Endothelial cell of hepatic sinusoid (primary cell): ENCODE measurements around the gene NAGPA.
"Not testable (repeated sequence)": the region's sequence is repeated elsewhere in the genome, so short reads cannot be mapped to it uniquely, and the experiment has no call there.

Experiments
- in situ Hi-C: cut with HindIII; loops from 2 replicates; pipeline ENCODE4 v1.10.0; 2017; ENCODE audit warnings: low sequenced_read_pairs

Gene NAGPA

DNA sequence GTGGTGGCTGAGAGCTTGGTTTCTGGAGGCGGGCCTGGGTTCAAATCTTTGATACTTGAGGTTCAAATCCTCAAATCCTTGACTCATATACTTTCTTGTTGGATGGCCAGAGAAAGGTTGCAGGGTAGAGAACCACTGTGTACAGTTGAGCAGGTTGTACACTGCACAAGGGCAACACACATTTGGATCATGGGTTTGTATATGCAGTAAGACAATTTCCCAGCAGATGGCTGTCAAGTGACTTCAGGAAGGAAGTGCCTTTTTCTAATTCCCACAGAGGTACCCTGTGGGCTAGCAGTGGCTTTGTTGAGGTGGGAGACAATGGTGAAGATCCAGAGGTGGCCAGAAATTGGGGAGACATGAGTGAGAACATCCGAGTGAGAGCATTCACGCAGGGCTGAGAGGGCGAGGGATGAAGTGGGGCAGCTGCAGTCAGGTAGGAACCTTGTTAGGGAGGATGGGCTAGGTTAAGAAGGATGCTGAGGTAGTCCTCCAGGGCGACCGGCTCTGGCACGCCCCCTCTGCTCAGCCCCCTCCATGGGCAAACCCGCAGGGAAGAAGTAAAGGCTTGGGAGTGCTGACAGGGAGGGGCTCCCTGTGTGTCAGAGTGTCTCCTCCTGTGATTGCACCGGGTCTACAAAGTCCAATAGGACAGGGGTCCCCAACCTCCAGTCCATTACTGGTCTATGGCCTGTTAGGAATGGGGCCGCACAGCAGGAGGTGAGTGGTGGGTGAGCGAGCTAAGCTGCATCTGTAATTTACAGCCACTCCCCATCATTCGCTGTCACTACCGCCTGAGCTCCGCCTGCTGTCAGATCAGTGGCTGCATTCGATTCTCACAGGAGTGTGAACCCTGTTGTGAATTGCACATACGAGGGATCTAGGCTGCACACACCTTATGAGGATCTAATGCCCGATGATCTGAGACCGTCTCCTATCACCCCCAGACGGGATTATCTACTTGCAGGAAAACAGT is 29.3 kb upstream of the NAGPA start:
- in situ Hi-C loops, result no loop called here

DNA sequence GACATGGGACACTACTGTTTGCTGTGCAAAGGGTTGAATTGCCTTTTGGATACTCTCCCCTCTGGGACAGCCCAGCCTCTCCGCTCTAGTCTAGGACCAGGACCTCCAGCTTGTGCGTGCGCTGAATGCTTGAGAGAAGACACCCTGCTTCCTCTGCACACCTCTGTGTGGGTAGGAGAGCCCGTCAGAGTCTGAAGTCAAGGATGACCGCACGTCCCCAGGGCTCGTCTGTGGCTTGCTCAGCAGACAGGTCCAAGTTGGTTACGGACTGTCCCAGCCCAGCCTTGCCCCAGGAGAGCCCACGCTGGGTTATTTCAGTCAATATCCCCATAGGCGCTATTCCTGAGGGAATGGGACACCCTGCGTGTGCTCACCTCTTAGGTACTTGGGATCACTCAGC is 28.3 kb upstream of the NAGPA start:
- in situ Hi-C loops, result no loop called here

DNA sequence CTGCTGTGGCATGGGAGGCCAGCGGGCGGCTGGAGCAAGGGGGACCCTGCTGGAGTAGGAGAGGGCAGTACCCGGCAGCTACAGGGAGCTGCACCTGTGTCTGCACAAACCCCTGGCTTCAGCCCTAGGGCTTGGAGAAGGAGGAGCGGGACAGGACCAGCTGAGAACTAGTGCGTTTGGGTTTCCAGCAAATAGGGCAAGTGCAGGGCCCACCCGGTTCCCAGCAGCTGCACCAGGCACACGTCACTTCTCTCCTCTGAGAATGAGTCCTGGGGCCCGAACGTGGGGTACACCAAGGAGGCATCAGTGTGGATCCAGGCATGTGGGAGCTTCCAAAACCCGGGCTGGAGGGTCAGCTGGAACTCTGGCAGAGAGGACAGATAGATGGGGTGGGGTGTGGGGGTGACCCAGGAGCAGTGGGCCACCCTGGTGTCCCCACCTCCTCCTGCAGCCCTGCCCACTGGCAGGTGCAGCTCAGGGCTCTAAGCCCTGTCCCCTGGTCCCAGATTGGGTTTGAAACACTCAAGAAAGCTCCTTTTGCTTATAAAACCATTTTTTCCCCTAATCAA is 26.4 kb upstream of the NAGPA start:
- in situ Hi-C loops, result no loop called here

DNA sequence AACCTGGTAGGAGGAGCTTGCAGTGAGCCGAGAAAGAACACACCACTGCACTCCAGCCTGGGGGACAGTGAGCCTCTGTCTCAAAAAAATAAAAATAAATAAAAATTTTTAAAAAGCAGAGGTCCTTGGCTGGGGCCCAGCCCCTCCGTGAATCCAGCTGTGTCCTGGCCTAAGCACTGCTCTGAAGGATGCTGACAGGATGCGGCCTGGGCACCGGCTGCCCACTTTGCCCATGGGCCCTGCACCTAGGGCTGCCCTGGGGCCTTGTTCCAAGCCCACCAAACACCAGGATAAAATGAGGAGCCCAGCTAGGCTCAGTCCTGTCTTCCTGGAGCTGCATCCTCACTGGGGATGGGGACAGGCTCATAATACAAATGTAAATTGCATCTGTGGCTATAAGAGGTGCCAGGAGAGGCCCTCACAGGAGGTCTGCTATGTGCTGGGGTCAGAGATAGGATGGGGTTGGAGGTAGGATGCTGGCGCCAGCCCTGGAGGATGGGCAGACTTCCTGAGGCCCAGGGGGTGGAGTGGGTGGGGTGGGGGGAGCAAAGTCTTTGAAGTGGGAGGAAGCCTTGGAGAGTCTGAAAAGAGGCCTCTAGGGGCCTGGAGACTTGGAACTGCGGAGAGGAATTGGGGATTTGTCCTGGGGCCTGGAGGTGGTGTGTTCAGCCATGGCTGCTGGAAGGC is 25.8 kb upstream of the NAGPA start:
- in situ Hi-C loops, result no loop called here

DNA sequence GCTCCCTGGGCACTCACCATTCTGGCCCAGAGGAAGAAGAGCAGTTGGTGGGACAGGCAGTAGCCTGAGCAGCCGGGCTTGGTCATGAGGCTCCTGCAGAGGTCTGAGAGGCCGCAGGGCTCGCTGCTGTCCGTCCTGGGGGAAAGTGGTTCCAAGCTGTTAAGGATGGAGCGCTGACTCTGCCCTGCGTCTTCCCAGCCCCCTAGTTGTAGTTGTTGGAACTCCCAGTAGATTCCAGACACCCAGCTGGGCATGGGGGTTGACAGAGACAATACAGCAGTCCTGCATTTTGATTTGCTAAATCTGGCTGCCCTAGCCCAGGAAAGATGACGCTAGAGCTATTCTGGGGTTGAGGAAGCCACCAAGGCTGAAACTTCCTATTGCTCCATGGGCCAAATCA is 24.7 kb upstream of the NAGPA start:
- in situ Hi-C loops, result no loop called here

DNA sequence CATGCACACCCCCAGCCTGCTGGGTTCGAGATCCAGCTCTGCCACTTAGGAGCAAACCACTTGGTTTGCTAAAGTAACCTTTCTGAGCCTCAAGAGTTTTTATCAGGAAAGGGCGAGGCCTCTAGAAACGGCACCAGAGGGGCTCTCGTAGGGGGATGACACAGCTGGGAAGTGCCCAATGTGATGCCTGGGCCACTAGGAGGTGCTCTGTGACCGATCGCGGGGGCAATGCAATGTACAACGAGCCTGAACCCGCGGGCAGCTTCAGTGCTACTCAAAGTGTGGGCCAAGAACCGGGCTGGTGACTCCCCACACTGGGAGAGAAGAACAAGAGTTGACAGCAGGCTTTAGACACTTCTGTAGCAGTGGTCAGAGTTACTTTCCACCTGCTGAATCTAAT is 22.6 kb upstream of the NAGPA start:
- in situ Hi-C loops, result no loop called here

DNA sequence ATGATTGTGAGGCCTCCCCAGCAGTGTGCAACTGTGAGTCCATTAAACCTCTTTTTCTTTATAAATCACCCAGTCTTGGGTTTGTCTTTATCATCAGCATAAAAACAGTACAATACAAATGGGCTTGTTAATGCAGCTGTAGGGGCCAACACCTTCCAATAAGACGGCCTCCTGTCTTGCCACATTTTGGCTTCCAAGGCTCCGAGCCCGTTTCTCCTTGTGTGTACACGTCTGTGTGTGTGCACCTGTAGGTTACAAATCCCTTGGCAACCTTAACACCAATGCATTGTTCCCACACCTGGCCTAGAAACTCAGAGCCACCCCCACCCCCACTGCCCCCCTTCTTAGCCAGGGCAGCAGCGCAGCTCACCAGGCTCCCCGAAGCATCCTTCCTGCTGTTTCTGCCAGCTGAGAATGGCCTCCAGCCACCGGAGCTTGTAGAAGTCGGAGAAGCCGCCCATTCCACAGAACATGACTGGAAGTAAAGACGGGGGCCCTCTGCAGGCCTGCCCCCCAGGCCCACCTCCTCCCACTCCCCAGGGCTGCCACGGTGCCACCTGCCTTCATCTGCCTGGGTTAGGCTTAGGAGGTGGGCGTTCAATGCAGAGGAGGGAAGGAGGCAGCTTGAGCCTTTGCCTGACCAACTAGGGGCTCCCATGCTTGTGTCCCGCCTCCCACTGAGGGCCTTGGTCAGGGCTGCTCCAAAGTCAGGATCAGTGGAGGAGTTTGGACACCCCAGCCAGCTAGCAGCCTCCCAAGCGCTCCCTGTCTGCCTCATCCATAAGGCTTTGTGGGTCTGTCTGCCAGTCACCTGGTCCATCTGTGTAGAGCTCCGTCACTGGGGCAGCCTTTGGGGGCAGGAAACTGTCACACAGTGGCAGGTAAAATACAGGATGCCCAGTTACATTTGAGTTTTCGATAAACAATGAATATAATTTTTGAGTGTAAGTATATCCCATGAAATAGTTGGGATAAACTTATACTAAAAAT is 21.4 kb upstream of the NAGPA start:
- in situ Hi-C loops, result no loop called here

DNA sequence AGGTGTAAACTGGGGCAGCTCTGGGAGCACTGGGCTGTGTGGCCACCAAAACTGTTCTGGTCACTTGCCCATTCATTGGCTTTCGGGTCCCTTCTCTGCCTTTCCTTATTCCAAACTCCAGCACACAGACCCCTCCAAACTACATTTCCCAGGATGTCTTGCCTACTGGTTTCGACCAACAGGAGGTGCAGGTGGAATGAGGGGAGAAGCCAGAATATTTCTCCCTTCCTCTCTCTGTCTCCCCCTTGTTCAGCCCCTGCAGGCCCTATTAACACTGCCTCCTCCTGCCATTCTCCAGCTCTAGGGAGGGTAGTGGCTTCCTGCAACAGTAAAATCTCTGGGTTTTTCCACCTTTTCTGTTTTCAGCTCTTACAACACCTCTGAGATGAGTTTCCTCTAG is 13.2 kb upstream of the NAGPA start:
- in situ Hi-C loops, result no loop called here

DNA sequence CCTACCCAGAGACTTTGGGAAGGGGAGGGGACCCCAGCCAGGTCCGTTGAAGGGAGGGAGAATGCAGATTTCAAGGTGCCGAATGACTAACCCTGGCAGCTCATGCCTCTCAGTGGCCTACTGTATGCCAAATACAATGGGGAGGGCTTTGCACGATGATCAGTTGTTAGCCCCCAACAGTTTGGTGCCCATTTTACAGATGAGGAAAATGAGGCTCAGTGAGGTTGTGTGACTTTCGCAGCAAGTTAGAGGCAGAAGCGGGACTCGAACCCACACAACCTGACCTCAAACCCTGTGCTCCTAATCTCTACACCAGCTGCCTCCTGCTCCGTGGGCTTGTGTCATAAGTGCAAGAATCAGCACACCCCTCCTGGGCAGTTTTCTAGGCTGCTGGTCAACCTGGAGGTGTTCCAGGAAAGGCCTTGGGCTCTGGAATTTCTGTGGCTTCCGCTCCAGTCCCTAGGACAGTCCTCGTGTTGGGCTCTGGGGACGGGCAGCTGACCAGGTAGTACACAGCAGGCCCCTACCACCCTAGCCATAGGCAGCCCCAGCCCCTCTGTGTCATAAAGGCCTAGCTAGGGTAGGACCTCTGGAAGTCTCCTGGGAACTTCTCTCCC is 11.9 kb upstream of the NAGPA start:
- in situ Hi-C loops, result no loop called here

DNA sequence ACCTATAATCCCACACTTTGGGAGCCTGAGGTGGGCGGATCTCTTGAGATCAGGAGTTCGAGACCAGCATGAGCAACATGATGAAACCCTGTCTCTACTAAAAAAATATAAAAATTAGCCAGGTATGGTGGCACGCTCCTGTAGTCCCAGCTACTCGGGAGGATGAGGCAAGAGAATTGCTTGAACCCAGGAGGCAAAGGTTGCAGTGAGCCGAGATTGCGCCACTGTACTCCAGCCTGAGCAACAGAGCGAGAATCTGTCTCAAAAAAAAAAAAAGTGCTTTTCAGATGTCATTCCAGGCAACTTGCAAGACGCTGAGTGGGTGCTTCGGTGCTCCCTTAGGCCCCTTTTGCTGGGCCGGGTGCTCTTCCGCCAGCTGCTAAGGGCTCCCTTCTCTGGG is 10.8 kb upstream of the NAGPA start:
- in situ Hi-C loops, result not testable (repeated sequence)

DNA sequence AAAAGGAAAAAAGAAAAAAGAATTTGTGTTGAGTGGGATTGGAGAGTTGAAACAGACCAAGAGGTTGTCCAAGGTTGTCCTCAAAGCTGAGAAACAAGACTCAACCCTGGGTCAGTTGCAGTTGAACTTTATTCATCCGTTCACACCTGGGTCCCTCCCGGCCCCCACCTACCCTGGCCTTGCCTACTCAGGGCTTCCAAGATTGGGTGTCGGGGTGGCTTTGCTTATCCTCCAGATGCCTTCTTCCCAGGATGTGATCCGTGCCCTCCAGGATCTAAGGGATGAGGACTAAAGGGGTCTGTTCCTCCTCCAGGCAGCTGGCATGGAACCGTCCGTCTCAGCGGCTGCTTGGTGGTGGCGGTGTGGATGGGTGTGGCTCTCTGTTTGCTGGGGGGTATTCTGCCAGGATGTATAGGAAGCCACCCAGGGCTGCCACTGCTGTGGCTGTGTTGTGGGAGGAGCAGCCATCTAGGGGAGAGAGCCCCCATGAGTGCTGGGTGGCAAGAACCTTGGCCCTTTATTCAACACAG is 10.3 kb upstream of the NAGPA start:
- in situ Hi-C loops, result no loop called here

DNA sequence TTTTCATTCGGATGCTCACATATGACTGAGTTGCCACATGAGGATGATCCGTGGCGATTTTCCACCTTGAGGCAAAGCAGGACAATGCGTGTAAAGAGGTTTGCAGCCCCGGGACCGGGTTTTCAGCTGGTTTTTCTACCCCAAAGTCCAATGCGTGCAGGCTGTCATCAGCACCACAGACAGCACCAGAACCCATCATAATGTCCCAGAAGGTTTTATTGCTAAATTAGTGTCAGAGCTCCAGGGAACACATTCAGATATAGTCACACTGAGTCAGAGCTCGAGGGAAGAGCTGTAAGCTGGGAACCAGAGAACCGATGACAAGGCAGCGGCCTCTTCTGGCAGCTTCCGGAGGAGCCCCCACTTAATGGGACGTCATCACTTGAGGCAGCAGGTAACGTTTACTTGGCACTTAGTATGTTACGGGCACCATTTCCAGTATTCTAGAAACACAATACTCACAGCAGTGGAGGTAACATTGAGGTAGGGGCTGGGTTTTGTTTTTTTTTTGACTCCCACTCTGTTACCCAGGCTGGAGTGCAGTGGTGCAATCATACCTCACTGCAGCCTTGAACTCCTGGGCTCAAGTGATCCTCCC is 8.9 kb upstream of the NAGPA start:
- in situ Hi-C loops, result no loop called here

DNA sequence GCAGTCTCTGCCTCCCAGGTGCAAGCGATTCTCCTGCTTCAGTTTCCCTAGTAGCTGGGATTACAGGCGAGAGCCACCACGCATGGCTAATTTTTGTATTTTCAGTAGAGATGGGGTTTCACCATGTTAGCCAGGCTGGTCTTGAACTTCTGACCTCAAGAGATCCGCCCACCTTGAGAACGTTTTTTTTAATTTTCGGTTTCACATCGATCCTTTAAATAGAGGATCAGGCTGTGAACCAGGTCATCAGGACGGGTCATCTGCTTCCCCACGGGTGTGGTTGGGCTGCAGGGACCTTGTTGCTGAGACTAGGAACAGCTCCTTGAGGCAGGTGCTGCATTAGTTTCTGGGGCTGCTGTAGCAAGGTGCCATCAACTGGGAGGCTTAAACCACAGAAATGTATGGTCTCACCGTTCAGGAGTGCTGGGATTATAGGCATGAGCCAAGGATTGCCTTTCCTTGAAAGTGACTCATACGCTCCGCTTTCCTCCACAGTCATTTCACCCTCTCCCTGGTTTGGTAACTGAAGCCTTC is 7.9 kb upstream of the NAGPA start:
- in situ Hi-C loops, result no loop called here

DNA sequence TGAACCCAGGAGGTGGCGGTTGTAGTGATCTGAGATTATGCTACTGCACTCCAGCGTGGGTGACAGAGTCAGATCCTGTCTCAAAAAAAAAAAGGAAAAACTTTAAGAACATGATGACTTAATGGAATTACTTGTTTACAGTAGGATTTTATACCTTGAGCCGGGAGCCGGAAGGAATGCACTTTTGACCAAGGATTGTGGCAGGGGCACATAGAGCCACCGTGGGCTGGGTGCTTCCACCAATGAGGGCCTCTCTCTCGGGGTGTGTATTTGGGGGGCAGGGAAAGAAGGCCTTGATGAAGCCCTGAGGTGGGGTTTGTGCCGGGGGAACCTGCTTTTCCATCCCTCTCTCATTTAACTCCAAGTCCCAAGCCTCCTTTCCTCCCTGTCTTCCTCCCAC is 6.7 kb upstream of the NAGPA start:
- in situ Hi-C loops, result no loop called here

DNA sequence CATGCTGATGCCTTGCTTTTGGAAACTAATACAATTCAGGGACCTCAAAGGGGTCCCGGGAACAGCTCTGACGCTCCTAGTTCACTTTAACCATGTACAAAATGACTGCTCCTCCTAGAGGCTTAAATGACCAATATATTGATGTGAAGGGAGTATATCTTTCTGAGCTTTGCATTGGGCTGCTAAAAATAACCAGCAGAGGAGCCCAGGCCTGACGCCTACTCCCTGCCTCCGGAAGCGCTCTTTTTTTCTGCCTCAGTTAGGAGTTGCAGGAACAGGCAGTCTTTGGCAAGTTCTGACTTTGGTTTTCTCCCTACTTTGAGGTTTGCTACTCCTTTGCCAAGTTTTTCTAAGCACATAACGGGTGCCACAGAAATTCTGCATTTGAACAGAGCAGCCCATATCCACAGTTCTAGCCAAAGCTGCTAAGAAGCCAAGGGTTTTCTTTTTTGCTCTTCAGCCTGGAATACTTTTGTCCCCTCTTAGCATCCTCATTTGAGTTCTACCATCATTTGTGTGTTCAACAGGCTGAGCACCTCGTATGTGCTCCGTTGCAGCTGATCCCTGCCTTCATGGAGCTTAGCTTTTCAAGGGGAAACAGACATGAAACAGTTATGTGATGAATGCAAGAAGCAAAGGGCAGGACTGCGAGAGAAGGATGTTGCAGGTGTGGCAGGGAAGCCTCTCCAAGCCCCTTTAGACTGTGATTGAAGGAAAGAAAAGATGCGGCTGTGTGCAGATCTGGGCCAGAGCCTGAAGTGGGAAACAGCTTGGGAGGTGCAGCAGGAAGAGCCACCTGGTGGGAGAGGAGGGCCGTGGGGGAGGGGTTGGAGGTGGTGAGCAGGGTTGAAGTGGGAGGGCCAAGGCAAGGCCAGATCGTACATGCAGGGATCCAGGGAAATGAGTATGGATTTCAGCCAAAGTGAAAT is 2.8 kb upstream of the NAGPA start:
- in situ Hi-C loops, result no loop called here

DNA sequence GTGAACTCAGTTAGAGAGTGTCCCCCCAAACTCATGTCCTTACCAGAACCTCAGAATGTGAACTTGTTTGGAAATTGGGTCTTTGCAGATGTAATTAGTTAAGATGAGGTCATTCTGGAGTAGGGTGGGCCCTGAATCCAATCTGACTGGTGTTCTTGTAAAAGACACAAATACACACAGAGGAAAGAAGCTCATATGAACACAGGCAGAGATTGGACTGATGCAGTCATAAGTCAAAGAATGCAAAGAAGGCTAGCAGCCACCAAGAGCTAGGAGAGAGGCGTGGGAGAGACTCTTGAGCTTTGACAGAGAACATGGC is 2.1 kb upstream of the NAGPA start:
- in situ Hi-C loops, result no loop called here

DNA sequence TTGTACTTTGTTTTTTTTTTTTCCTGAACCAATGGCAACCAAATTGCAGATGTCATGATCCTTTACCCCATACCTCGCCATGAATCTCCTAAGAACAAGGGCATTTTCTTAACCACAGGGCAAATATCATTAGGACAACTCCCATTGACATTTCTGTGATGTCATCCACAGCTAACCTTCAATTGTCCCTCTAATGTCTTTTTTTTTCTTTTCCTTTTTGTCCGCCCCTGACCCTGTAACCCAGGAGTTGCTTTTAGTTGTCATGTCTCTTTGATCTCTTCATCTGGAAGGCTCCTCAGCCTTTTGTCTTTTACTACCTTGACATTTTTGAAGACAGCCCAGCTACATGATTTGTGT is 410 bp upstream of the NAGPA start:
- in situ Hi-C loops, result no loop called here

DNA sequence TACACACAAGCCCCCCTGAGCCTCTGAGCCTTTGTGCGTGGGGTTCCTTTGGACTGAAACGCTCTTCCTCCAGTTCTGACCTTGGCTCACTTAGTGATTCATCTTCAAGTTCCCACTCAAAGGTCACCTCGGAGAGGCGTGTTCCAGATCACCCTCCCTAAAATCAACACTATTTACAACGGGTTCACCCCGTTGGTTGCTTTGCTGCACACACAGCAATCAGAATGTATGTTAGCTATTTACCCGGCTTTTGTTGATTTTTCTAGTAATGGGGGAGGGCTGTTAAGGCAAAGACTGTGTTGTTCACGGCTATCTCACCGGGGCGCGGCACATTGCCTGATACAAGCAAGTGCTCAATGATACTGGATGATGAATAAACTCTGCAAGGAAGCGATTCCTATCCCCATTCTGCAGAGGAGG is 977 bp downstream of the NAGPA start:
- in situ Hi-C loops, result no loop called here

DNA sequence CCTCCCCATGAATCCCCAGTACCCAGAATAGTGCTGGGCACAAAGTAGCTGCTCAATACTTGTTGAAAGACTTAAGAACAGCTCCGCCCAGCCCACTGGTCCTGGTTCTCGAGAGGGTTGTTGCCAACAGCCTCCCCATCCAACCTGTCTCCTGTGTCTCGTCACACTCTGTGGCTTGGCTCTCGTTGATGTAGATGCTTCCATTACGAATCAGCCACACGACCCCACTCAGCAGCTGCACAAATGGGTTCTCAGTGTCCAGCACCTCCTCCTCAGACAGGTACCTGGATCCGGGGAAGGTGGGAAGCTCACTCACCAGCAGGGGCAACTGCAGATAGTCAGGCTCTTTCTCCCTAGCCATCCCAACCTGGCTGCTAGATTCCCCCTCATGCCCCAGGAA is 2.1 kb downstream of the NAGPA start:
- in situ Hi-C loops, result no loop called here
